GDM1 (cell line): Measurements from ENCODE around the gene CD40LG.

ENCODE experiments used
- DNase-seq: peaks from one replicate; lab custom pipeline; 2025; lab: John Stamatoyannopoulos, UW

CD40LG gene

DNA sequence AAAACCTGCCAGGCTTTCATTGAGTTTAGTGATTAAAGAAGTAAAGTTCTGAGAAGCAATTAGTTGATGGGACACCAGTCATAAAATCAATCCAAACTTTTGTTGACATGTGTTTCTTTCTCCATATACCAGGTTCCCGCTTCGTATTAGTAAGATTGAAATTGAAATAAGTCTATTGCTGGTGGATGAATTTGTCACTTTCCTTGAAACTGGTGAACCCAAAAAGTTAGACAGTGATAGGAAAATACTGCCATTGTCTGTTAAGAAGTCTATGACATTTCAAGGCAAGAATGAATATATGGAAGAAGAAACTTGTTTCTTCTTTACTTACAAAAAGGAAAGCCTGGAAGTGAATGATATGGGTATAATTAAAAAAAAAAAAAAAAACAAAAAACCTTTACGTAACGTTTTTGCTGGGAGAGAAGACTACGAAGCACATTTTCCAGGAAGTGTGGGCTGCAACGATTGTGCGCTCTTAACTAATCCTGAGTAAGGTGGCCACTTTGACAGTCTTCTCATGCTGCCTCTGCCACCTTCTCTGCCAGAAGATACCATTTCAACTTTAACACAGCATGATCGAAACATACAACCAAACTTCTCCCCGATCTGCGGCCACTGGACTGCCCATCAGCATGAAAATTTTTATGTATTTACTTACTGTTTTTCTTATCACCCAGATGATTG lies at the start of gene CD40LG:
CD40LG (plus strand) TSS at position 482 of the 684 bp plus-strand sequence; CDS start at position 573, 91 bp downstream.
- no peak for DNase-seq

DNA sequence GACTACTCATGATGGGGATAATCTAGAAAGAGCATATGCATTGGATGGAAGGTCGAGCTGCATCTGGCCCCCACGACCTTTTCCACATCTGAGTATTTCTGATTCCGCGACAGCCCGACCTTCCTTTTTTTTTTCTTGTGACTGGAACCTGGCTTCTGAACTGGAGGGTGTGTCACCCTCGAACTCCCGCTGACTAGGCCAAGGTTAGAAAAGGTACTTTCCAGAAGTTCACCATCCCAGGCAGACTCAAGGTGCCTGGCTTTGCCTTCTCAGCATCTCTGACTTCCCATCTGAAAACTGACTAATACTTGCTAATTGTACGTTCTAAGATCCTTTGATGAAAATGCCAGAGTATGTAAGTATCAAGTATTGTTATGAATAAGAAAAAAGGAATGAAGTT lies 49.3 kb upstream of the CD40LG start:
- no peak for DNase-seq

DNA sequence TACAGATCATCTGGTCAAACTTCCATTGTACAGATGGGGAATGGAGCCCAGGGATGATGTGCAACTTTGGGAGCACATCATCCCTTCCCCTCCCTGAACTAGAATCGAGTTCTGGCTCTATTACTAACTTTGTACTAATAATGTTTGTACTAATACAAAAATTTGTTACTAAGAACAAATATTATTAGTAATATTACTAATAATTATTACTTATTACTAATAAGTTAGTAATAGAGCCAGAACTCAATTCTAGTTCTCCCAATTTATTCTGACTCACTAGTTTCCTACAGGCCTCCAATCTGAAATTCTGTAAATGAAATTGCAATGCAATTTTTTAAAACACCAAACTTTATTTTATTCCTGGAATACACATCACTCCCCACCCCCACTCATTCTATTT lies 47.9 kb upstream of the CD40LG start:
- DNase-seq: no peak

- DNase-seq: no peak
Measured at GRCh38 chrX:136607236-136607635, 40.7 kb upstream of the CD40LG start.

- peak; percentile 52 for DNase-seq
Measured at GRCh38 chrX:136608295-136608933, 39.5 kb upstream of the CD40LG start.

DNA sequence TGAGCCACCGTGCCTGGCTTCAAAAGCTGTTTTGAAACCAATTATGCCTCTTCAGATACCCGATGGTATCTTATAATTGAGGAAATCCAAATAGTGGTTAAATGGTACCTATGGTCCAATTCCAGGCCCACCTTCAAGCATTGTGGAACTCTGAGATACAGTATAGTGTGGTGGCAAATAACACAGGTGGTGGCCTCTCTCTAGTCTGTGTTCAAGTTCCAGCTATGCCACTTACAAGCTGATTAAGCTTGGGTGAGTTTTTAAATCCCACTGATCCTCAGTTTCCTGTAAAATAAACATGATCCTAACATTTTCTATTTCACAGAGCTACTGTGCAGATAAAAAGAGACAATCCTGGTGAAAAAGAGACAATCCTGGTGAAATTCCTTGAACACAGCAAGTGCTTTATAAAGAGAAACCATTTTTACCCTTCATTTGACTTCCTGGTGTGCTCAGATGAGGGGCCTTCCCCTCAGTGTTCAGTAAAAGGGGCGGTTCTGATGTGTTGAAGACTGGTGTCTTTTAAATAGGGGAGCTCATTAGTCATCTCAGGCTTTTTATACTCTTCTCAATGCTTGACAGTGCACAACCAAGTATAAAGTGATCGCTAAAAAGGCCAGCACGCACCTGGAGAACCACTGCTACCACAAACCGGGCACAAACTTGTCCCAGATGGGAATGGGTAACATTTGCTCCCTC lies 30.8 kb upstream of the CD40LG start:
- no peak for DNase-seq

DNA sequence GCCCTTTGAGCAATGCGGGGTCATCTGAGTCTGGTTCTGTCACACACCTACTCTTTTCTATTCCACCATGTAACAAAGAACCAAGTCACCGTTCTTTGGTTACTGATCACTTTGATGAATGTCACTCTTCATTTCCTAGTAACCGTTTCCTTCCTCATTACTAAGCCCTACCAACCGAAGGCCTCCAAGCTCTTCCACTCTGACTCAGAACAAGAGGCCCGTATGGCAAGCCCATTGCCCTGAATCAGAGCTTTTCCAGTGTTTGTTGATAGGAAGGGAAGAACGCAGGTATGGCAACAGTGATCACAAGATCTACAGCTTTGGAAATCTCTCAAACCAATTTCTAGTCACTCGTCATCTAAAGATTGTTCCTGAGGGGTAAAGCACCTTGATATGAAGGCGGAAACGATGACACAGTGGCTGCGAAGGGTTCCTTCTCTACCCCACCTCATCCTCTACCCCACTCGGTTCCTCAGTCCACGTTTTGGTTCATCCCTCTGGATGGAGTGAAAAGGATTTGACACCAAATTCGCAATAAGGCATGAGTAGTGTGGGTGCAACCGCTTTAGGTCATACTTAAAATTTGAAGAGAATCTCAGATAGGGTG lies 28.0 kb upstream of the CD40LG start:
- peak; percentile 71 for DNase-seq

DNA sequence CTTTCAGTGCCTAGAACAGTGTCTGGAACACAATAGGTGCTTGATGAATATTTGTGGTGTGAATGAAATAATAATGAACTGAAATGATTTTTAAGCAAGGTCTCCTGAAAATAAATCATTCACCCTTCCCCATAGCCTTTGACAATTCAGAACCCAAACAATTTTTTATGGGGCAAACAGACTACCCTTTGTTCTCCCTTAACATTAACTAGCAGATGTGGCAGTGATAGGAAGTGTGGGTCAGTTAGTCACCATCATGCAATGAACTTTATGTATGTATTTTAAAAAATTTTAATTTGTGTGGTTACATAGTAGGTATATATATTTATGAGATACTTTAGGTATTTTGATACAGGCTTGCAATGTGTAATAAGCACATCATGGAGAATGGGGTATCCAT lies 27.2 kb upstream of the CD40LG start:
- DNase-seq: no peak

GRCh38 chrX:136622568-136622967 lies 25.4 kb upstream of the CD40LG start:
- DNase-seq: no peak

DNA sequence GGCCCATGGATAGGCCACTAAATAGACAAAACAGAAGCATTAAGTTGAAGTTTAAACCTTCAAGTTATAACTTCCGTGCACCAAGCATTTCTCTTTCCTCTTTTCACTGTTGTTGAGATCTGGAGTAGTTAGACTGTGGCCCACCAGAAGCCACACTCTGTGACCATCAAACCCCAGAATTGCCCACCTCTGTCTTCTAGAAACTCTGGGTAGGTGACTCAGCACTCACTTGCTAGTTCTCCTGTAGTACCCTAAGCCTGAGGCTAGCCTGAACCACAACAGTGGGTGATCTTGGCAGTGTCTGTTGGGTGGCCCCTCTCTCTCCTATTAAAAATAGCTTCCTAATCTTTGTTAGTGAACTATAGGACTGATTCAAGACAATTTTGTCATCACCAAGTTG lies 24.6 kb upstream of the CD40LG start:
- DNase-seq: peak; percentile 56

DNA sequence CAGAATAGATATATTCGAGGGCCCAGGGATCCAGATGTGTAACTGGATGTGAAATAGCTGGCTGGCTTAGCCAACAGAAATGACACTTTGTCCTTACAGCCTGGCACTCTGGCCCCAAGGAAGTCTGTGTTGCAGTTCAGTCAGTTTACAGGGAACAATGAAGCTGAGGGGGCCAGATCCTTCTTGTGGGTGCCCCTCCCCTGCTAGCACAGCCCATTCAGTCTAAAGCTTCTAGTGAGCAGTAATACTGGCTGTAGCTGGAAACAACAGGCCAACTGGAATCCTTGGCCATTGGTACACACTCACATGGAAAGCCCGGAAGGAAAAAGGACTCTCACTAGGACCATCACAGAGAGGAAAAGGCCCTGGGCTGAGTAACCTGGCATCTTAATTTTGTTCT lies 22.7 kb upstream of the CD40LG start:
- DNase-seq: no peak

- no peak for DNase-seq
Measured at GRCh38 chrX:136626237-136626636, 21.7 kb upstream of the CD40LG start.

- DNase-seq: no peak
Measured at GRCh38 chrX:136626891-136627290, 21.1 kb upstream of the CD40LG start.

- no peak for DNase-seq
Measured at GRCh38 chrX:136627409-136627808, 20.5 kb upstream of the CD40LG start.

DNA sequence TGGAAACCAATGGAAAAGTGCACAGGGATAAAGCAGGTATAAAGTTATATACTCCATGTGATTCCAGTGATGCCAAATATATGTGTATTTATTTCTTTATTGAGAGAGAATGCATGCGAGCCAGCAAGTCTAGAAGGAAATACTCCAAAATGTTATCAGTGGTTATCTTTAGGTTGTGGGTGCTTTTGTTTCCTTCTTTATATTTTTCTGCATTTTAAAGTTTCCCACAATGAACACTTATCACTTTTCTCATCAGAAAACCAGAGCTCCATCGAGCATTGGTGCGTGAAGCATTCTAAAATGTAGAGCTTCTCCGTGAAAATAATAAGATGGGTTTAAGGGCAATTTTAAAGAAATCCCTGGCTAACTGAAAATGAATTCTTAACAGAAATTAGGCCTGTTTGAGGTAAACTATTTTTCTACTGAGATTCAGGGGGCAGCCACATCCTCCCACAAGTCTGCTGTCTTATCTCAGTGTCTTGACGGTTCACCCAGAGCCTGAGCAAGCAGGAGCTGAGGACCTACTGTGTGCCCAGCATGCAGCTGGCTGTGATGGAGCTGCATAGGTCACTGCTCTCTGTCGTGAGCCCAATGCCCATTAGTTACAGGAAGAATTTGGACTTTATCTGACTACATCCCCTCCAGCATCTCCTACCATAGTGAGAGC lies 18.7 kb upstream of the CD40LG start:
- DNase-seq: no peak

GRCh38 chrX:136630881-136631280 lies 17.1 kb upstream of the CD40LG start:
- no peak for DNase-seq

DNA sequence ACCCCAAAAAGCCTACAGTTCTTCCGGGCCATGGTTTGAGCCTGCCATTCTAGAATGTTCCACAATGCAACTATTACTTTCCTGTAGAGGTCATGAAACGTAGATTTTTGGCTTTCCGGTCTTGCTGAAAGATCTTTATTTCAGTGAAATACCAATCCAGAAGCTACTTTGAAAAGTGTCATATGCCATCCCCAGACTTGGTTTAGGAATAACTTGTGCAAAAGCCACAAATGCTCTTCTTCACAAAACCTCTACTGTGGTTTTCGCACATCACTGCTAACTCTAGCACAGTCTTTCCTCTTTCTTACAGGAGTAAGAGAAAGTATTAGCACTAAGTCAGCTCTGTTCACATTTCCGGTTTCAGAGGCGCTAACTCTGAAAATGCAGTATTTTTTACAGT lies 12.7 kb upstream of the CD40LG start:
- DNase-seq: no peak

DNA sequence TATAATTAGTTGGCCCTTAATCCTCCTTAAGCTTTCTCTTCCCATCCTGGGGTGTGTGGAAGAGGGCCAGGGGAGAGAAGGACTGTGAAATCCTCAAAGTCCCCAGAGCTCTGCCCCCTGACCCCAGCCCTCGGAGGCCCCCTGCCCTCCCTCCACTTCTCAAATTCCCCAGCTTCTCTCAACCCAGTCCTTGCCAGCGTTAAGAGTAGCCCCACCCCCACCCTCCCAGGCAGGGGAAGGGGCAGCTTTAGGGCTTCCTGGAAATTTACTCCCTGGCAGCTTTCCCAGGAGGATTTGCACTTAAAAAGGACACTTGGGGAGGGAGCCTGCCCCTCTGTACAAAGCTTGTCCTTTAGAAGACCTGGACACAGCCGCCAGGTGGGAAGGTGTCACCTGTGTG lies 11.8 kb upstream of the CD40LG start:
- DNase-seq: no peak

- no peak for DNase-seq
Measured at GRCh38 chrX:136639506-136640176, 8.3 kb upstream of the CD40LG start.

GRCh38 chrX:136643243-136643642 lies 4.7 kb upstream of the CD40LG start:
- peak; percentile 51 for DNase-seq

DNA sequence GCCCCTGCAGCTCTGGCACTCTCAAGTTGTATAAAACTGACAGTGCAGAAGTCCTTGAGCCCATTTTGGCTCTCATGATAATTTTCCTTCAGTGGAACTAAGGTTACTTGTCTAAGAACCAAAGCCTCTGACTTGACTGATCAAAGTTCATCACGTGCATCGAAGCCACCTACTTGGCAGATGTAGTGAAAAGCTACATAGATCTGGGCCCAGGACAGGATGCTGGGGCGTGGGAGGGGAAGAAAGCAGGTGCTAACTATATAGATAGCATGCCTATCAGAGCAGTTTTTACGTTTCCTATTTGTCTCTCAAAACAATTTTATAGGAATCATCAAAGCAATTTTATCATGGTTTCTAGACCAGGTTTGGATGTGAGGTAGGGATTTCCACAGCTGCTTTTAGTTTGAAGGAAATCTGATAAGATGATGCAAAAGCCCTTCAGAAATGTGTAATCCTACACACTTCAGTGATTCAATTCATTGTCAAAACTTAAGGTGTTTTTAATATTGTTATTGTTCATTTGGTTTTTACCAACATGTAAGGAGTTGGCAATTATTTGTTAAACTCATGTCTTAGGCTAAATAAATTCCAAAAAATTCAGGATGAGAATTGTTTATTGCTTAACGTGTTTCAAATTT lies 1.2 kb upstream of the CD40LG start:
- no peak for DNase-seq
